NT2/D1 (cell line): ENCODE results near the gene ABCC4.

Experiments used
- DNase-seq: peaks from one replicate; pipeline ENCODE4 v3.0.0-alpha.2; 2011; ENCODE audit warnings: low read depth, low spot score
- H3K27me3 ChIP-seq: 2 replicates; pipeline ENCODE4 v1.6.0; 2011; ENCODE audit warnings: mild to moderate bottlenecking; ENCODE audit not compliant: insufficient read length, insufficient read depth
- H3K36me3 ChIP-seq: 2 replicates; pipeline ENCODE4 v1.6.1; 2011; ENCODE audit warnings: mild to moderate bottlenecking, low read length, mixed read lengths; ENCODE audit not compliant: insufficient read depth, insufficient read length
- H3K4me1 ChIP-seq: 2 replicates; pipeline ENCODE4 v1.5.1; 2011; ENCODE audit not compliant: insufficient read depth, insufficient read length
- H3K4me3 ChIP-seq: 2 replicates; pipeline ENCODE4 v1.5.1; 2011; ENCODE audit warnings: low read depth; ENCODE audit not compliant: insufficient read length
- H3K9ac ChIP-seq: 2 replicates; pipeline ENCODE4 v1.6.0; 2011; ENCODE audit warnings: low read depth; ENCODE audit not compliant: insufficient read length
- H3K9me3 ChIP-seq: 2 replicates; pipeline ENCODE4 v1.5.1; 2011; ENCODE audit warnings: mild to moderate bottlenecking, low read length; ENCODE audit not compliant: insufficient read depth
- SUZ12 ChIP-seq: IDR thresholded peaks from 2 replicates; pipeline ENCODE4 v1.6.1; 2011; ENCODE audit not compliant: insufficient read length, insufficient read depth; ENCODE audit errors: extremely low read depth
- YY1 ChIP-seq: IDR thresholded peaks from 2 replicates; pipeline ENCODE4 v1.6.1; 2011; ENCODE audit not compliant: insufficient read length, insufficient read depth
- ZNF274 ChIP-seq: IDR thresholded peaks from 2 replicates; pipeline ENCODE4 v1.6.1; 2011; ENCODE audit warnings: mild to moderate bottlenecking, low read depth, low read length

Gene ABCC4

GRCh38 chr13:95133498-95133897, 167.8 kb downstream of the ABCC4 start:
- H3K9ac ChIP-seq, result no peak overlapping the region
- no peaks in the 10 kb centered on the region for H3K36me3 ChIP-seq
- no peak overlapping the region for H3K4me3 ChIP-seq
- no peaks in the 10 kb centered on the region for H3K9me3 ChIP-seq
- TF ChIP-seq ZNF274 (no peak), YY1 (no peak), SUZ12 (no peak)
- H3K4me1 ChIP-seq, result peaks cover 2% of the 10 kb centered on the region
- H3K27me3 ChIP-seq, result no peaks in the 10 kb centered on the region
- DNase-seq, result no peak

GRCh38 chr13:95129004-95129403, 172.2 kb downstream of the ABCC4 start:
- Histone ChIP-seq H3K36me3 (no peaks in the 10 kb centered on the region), H3K4me3 (no peak overlapping the region), H3K9ac (no peak overlapping the region), H3K9me3 (no peaks in the 10 kb centered on the region), H3K27me3 (no peaks in the 10 kb centered on the region), H3K4me1 (peaks cover 2% of the 10 kb centered on the region)
- DNase-seq, result no peak
- TF ChIP-seq YY1 (no peak), ZNF274 (no peak), SUZ12 (no peak)

GRCh38 chr13:95128045-95128643, 173.1 kb downstream of the ABCC4 start:
- no peak overlapping the region for H3K9ac ChIP-seq
- H3K9me3 ChIP-seq, result no peaks in the 10 kb centered on the region
- no peak for DNase-seq
- no peak for TF ChIP-seq SUZ12
- no peak for TF ChIP-seq YY1
- no peak for TF ChIP-seq ZNF274
- no peaks in the 10 kb centered on the region for H3K36me3 ChIP-seq
- H3K27me3 ChIP-seq, result no peaks in the 10 kb centered on the region
- H3K4me3 ChIP-seq, result no peak overlapping the region
- no peaks in the 10 kb centered on the region for H3K4me1 ChIP-seq

GRCh38 chr13:95124959-95125358, 176.3 kb downstream of the ABCC4 start:
- H3K9ac ChIP-seq, result no peak overlapping the region
- no peaks in the 10 kb centered on the region for H3K36me3 ChIP-seq
- TF ChIP-seq ZNF274 (no peak), SUZ12 (no peak)
- no peaks in the 10 kb centered on the region for H3K4me1 ChIP-seq
- DNase-seq, result no peak
- H3K4me3 ChIP-seq, result no peak overlapping the region
- H3K9me3 ChIP-seq, result no peaks in the 10 kb centered on the region
- H3K27me3 ChIP-seq, result no peaks in the 10 kb centered on the region

- no peak for DNase-seq
- no peaks in the 10 kb centered on the region for H3K9me3 ChIP-seq
- no peaks in the 10 kb centered on the region for H3K36me3 ChIP-seq
- no peaks in the 10 kb centered on the region for H3K4me1 ChIP-seq
- no peak overlapping the region for H3K9ac ChIP-seq
- TF ChIP-seq YY1, result no peak
- no peak for TF ChIP-seq ZNF274
- no peak for TF ChIP-seq SUZ12
- H3K27me3 ChIP-seq, result no peaks in the 10 kb centered on the region
- no peak overlapping the region for H3K4me3 ChIP-seq
Observed at GRCh38 chr13:95123726-95124125, 177.5 kb downstream of the ABCC4 start.

GRCh38 chr13:95122063-95122462, 179.2 kb downstream of the ABCC4 start:
- Histone ChIP-seq H3K4me3 (no peak overlapping the region), H3K36me3 (no peaks in the 10 kb centered on the region), H3K9ac (no peak overlapping the region), H3K4me1 (no peaks in the 10 kb centered on the region), H3K27me3 (no peaks in the 10 kb centered on the region), H3K9me3 (no peaks in the 10 kb centered on the region)
- no peak for DNase-seq
- TF ChIP-seq SUZ12, result no peak
- TF ChIP-seq YY1, result no peak
- TF ChIP-seq ZNF274, result no peak

- DNase-seq, result no peak
- no peaks in the 10 kb centered on the region for H3K36me3 ChIP-seq
- no peak overlapping the region for H3K9ac ChIP-seq
- no peak for TF ChIP-seq ZNF274
- no peak for TF ChIP-seq YY1
- no peak for TF ChIP-seq SUZ12
- no peaks in the 10 kb centered on the region for H3K27me3 ChIP-seq
- no peaks in the 10 kb centered on the region for H3K9me3 ChIP-seq
- no peak overlapping the region for H3K4me3 ChIP-seq
- no peaks in the 10 kb centered on the region for H3K4me1 ChIP-seq
Observed at GRCh38 chr13:95121516-95121915, 179.7 kb downstream of the ABCC4 start.
